ENCODE results near the gene CSNK1A1.

DNA sequence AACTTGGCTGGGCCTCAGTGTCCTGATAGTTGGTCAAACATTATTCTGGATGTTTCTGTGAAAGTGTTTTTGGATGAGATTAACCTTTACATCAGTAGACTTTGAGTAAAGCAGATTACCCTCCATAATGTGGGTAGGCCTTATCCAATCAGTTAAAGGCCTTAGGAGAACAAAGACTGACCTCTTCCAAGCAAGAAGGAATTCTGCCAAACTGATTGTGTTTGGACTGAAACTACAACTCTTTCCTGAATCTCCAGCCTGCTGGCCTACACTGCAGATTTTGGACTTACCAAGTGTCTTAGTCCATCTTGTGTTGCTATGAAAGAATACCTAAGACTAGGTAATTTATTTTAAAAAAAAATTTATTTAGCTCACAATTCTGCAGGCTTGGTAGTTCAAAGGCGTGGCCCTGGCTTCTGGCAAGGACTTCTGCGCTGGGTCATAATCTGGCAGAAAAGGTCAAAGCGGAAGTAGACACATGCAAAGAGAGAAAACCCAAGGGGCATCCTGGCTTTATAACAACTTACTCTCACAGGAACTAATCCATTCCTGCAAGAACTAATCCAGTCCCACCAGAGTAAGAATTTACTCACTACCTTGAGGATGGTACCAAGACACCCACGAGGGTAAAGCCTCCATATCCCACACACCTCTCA lies 21.5 kb upstream of the CSNK1A1 start:
- TF ChIP-seq, protein P1, sequence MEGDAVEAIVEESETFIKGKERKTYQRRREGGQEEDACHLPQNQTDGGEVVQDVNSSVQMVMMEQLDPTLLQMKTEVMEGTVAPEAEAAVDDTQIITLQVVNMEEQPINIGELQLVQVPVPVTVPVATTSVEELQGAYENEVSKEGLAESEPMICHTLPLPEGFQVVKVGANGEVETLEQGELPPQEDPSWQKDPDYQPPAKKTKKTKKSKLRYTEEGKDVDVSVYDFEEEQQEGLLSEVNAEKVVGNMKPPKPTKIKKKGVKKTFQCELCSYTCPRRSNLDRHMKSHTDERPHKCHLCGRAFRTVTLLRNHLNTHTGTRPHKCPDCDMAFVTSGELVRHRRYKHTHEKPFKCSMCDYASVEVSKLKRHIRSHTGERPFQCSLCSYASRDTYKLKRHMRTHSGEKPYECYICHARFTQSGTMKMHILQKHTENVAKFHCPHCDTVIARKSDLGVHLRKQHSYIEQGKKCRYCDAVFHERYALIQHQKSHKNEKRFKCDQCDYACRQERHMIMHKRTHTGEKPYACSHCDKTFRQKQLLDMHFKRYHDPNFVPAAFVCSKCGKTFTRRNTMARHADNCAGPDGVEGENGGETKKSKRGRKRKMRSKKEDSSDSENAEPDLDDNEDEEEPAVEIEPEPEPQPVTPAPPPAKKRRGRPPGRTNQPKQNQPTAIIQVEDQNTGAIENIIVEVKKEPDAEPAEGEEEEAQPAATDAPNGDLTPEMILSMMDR (conservative IDR thresholded peaks at IDR 0.05; ENCODE audit: low read length), result no peak
- no peak for TF ChIP-seq EZH2phosphoT487 (IDR thresholded peaks at IDR 0.05; ENCODE audit: borderline replicate concordance)

Measured in Loucy (cell line).